OCI-LY1 (cell line): Measurements from ENCODE around the gene UST.

Experiments
- H2AFZ ChIP-seq: fragments of 200-600 bp; sonication (generic), shearing (Covaris generic); 2 replicates; pipeline ENCODE4 v1.6.0; 2014; ENCODE audit warnings: antibody characterized with exemption, mild to moderate bottlenecking, low read length
- H3F3A ChIP-seq: fragments of 200-600 bp; sonication (generic), shearing (Covaris generic); 2 replicates; pipeline ENCODE4 v1.6.0; 2014; ENCODE audit warnings: mild to moderate bottlenecking, antibody characterized with exemption, low read length, moderate library complexity; ENCODE audit not compliant: insufficient read depth
- H3K27ac ChIP-seq: fragments of 200-600 bp; sonication (generic); 2 replicates; pipeline ENCODE4 v1.5.1; 2014; ENCODE audit warnings: low read length, mixed run types, mild to moderate bottlenecking, low read depth; ENCODE audit not compliant: poor library complexity, severe bottlenecking
- H3K27me3 ChIP-seq: fragments of 200-600 bp; sonication (generic); 2 replicates; pipeline ENCODE4 v1.6.0; 2014; ENCODE audit warnings: antibody characterized with exemption, mild to moderate bottlenecking, low read length, moderate library complexity; ENCODE audit not compliant: insufficient read depth
- H3K36me3 ChIP-seq: fragments of 200-600 bp; sonication (generic); 2 replicates; pipeline ENCODE4 v1.6.1; 2014; ENCODE audit warnings: mild to moderate bottlenecking, antibody characterized with exemption, low read length, moderate library complexity, mixed read lengths; ENCODE audit not compliant: insufficient read depth
- H3K4me1 ChIP-seq: fragments of 200-600 bp; sonication (generic); 2 replicates; pipeline ENCODE4 v1.5.1; 2014; ENCODE audit warnings: mild to moderate bottlenecking, low read length, moderate library complexity; ENCODE audit not compliant: insufficient read depth, severe bottlenecking
- H3K4me2 ChIP-seq: fragments of 200-600 bp; sonication (generic), shearing (Covaris generic); 2 replicates; pipeline ENCODE4 v1.6.1; 2014; ENCODE audit warnings: low read length
- H3K4me3 ChIP-seq: fragments of 200-600 bp; sonication (generic); 2 replicates; pipeline ENCODE4 v1.5.1; 2014; ENCODE audit warnings: low read length, low read depth, mild to moderate bottlenecking, mixed read lengths; ENCODE audit not compliant: poor library complexity, severe bottlenecking
- H3K79me2 ChIP-seq: fragments of 200-600 bp; shearing (Covaris generic); 2 replicates; pipeline ENCODE4 v1.6.1; 2016; ENCODE audit warnings: mixed run types, low read length, mixed read lengths; ENCODE audit not compliant: insufficient read depth
- H3K9ac ChIP-seq: fragments of 200-600 bp; sonication (generic), shearing (Covaris generic); 2 replicates; pipeline ENCODE4 v1.6.1; 2014; ENCODE audit warnings: mild to moderate bottlenecking, low read length, mixed read lengths
- H3K9me2 ChIP-seq: fragments of 200-600 bp; sonication (generic), shearing (Covaris generic); 2 replicates; pipeline ENCODE4 v1.6.1; 2014; ENCODE audit warnings: low read depth, mild to moderate bottlenecking, low read length, mixed read lengths
- H3K9me3 ChIP-seq: fragments of 200-600 bp; shearing (Covaris generic); 2 replicates; pipeline ENCODE4 v1.6.1; 2014; ENCODE audit warnings: low read length, mixed read lengths
- H4K20me1 ChIP-seq: fragments of 200-600 bp; sonication (generic), shearing (Covaris generic); 2 replicates; pipeline ENCODE4 v1.6.0; 2016; ENCODE audit warnings: mild to moderate bottlenecking, low read length; ENCODE audit not compliant: insufficient read depth
- CTCF ChIP-seq: fragments of 200-600 bp; sonication (generic), shearing (Covaris generic); IDR thresholded peaks from 2 replicates; pipeline ENCODE4 v1.5.1; 2017; ENCODE audit warnings: mild to moderate bottlenecking, antibody characterized with exemption, low read length, moderate library complexity, mixed read lengths
- EZH2 ChIP-seq: fragments of 200-600 bp; sonication (generic), shearing (Covaris generic); IDR thresholded peaks from 2 replicates; pipeline ENCODE4 v1.8.0; 2017; ENCODE audit warnings: borderline replicate concordance, mixed run types, mild to moderate bottlenecking, antibody characterized with exemption, low read length, moderate library complexity, mixed read lengths

UST gene

DNA sequence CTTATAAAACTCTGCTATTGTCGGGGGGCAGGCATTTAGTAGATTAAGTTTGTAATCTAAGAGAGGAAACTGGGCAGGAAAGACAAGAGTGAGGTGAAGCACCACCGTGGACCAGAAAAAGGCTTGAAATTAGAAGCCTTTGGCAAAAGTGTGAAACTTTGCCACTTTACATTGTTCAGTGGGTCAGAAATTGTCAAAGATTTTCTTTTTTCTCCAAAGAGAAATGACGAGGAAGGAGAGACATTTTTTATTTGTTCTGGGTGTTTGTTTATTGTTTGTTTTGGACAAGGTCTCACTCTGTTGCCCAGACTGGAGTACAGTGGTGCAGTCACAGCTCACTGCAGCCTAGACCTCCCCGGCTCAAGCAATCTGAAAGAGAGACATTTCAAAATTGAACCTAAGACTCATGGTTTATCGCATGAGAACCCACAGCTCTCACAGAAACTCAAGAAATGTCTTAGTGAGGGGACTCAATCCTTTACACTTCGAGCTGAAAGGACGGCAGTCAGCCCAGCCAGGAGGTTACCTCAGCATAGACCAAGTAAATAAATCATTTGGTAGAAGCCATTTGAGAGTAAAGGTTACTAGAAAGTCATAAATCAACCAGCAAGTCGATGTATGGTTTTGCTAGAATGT lies 307.8 kb downstream of the UST start:
- H3K9ac ChIP-seq: no peak overlapping the region
- TF ChIP-seq CTCF (no peak), EZH2 (no peak)
- H3K27ac ChIP-seq: no peak overlapping the region
- no peaks in the 10 kb centered on the region for H3K27me3 ChIP-seq
- no peaks in the 10 kb centered on the region for H3K9me3 ChIP-seq
- no peaks in the 10 kb centered on the region for H3K9me2 ChIP-seq
- no peak overlapping the region for H2AFZ ChIP-seq
- no peak overlapping the region for H3K4me2 ChIP-seq
- no peaks in the 10 kb centered on the region for H3K4me1 ChIP-seq
- no peaks in the 10 kb centered on the region for H4K20me1 ChIP-seq
- no peaks in the 10 kb centered on the region for H3F3A ChIP-seq
- no peak overlapping the region for H3K4me3 ChIP-seq
- H3K79me2 ChIP-seq: no peaks in the 10 kb centered on the region
- no peaks in the 10 kb centered on the region for H3K36me3 ChIP-seq

DNA sequence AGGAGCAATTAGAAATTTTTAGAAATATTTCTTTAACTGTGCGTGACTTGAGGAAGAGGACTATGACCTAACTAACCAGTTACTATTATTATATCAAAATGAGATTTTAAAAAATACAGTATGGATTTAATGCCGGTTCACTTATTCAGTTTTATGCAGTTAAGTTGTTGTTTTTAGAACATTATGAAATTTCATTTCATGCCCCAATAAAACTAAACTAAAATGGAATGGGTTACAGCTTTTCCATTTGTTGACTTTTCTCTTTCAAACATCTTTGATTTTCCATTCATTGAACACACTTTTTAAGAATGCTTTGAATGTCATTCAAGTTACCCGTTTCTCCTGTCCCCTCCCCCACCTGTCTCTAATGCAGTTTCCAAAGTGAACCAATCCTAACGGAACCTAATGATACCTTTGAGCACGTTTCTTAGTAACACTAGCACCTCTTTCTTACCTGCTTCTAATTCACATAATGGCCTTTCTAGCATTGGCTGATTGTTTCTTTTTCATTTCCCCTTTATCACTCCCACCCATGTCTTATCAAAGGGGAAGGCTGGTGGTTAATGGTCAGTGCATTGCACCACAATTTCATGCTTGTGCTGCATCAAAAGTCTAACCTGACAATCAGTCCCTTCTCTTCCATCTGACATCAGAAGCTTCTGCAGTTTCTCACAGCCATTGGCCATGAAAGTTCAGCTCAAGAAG lies 308.5 kb downstream of the UST start:
- H3K4me2 ChIP-seq: no peak overlapping the region
- no peaks in the 10 kb centered on the region for H3K36me3 ChIP-seq
- H3F3A ChIP-seq: no peaks in the 10 kb centered on the region
- H3K27ac ChIP-seq: no peak overlapping the region
- no peak overlapping the region for H2AFZ ChIP-seq
- no peak overlapping the region for H3K9ac ChIP-seq
- H3K9me3 ChIP-seq: no peaks in the 10 kb centered on the region
- no peaks in the 10 kb centered on the region for H4K20me1 ChIP-seq
- H3K4me3 ChIP-seq: no peak overlapping the region
- H3K4me1 ChIP-seq: peaks cover 5% of the 10 kb centered on the region
- no peaks in the 10 kb centered on the region for H3K27me3 ChIP-seq
- H3K79me2 ChIP-seq: no peaks in the 10 kb centered on the region
- TF ChIP-seq EZH2: no peak
- no peaks in the 10 kb centered on the region for H3K9me2 ChIP-seq

- Histone ChIP-seq H3K9me2 (no peaks in the 10 kb centered on the region), H3K4me3 (no peak overlapping the region), H3K36me3 (no peaks in the 10 kb centered on the region), H3K79me2 (no peaks in the 10 kb centered on the region), H3K27me3 (no peaks in the 10 kb centered on the region), H2AFZ (no peak overlapping the region), H3K9ac (no peak overlapping the region), H3K9me3 (no peaks in the 10 kb centered on the region), H4K20me1 (no peaks in the 10 kb centered on the region), H3K4me1 (peaks cover 11% of the 10 kb centered on the region), H3K4me2 (no peak overlapping the region), H3K27ac (no peak overlapping the region), H3F3A (no peaks in the 10 kb centered on the region)
- TF ChIP-seq CTCF (no peak), EZH2 (no peak)
These were observed 310.1 kb downstream of the UST start for GRCh38 chr6:149056777-149057463.
